Right lobe of liver (tissue), 6 donors: ENCODE measurements around the gene TMEM151B. TPM values are rescaled to one million over a fixed set of nuclear protein-coding genes. Genes with fewer than 3 reads are reported as not detected.

Experiments used
- ATAC-seq, 4 donors: fragments of 200-7000 bp; cut with Tn5 transposase; one replicate each; pipeline ENCODE4 v1.9.1; 2020; ENCODE audit warnings: mild to moderate bottlenecking in 4 of 4, moderate library complexity in 4 of 4
- DNase-seq, 3 donors: peaks; one replicate each; pipeline ENCODE4 v3.0.0-alpha.2; 2020
- H3K27ac ChIP-seq, 3 donors: fragments of 200-600 bp; one replicate each; pipeline ENCODE4 v1.8.0; 2022
- H3K27me3 ChIP-seq, 2 donors: fragments of 200-600 bp; one replicate each; pipeline ENCODE4 v1.8.0; 2022
- H3K36me3 ChIP-seq, 4 donors: fragments of 200-600 bp; sonication (generic) in 1 of 4; one replicate each; pipeline versions ENCODE4 v1.5.1 to v1.8.0; 2017 to 2022; ENCODE audit warnings: control low read depth in 1 of 4
- H3K4me1 ChIP-seq, 4 donors: fragments of 200-600 bp; sonication (generic) in 1 of 4; one replicate each; pipeline versions ENCODE4 v1.5.1 to v1.8.0; 2017 to 2022; ENCODE audit warnings: control low read depth in 1 of 4
- H3K4me3 ChIP-seq, 3 donors: fragments of 200-600 bp; one replicate each; pipeline ENCODE4 v1.8.0; 2022
- H3K9me3 ChIP-seq, 4 donors: fragments of 200-600 bp; sonication (generic) in 1 of 4; one replicate each; pipeline versions ENCODE4 v1.5.1 to v1.8.0; 2017 to 2022; ENCODE audit warnings: control low read depth in 1 of 4
- POLR2A ChIP-seq: fragments of 450-650 bp; IDR thresholded peaks from one replicate; pipeline ENCODE4 v1.6.1; 2017; ENCODE audit warnings: antibody characterized with exemption, mild to moderate bottlenecking
- WGBS: methylation state at CpG from one replicate; pipeline ENCODE4 v1.1.6; 2018; ENCODE audit warnings: low coverage, low lambda C conversion rate; ENCODE audit not compliant: insufficient coverage; ENCODE audit errors: missing lambda C conversion rate; 5-methylcytosine and 5-hydroxymethylcytosine counted together
- intact Hi-C, 2 donors: fragments of 100-400 bp; cut with DNase I; formaldehyde crosslinking; loops; one replicate each; pipeline versions ENCODE4 v1.11.2 to v1.14.1; 2022
- total RNA-seq, 6 experiments: library from RNA; depleted of rRNA in 2 of 6; stranded (reverse); fragments of >200 nt in 2 of 6; fragmentation: NEBNext Ultra II Directional in 3 of 6; extraction: Animal tissue kit (Norgen Biotek cat#: 25700) in 3 of 6; gene quantifications; one replicate each; pipeline versions ENCODE4 v1.1.0 to v1.2.4, GENCODE V29; 2016 to 2023
- TF ChIP-seq, protein P1 (sequence below), 4 donors: fragments of 200-600 bp in 3 of 4; fragments of 450-650 bp in 1 of 4; IDR thresholded peaks; one replicate each; pipeline versions ENCODE4 v1.5.1 to v1.8.0; 2016 to 2022; ENCODE audit warnings: antibody characterized with exemption in 4 of 4, mild to moderate bottlenecking in 2 of 4
- donor health status: DM: no; HTN: yes; CAD: no.
- donor health status: DM: no; HTN: no; CAD: no.
- donor health status: DM: no; HTN: no; CAD: no.
- donor health status: DM: no; HTN: yes; CAD: no.
- donor health status: DM: no; HTN: yes; CAD: no.

The TMEM151B gene
- total RNA-seq, 6 experiments from 2014 or later = not detected

DNA sequence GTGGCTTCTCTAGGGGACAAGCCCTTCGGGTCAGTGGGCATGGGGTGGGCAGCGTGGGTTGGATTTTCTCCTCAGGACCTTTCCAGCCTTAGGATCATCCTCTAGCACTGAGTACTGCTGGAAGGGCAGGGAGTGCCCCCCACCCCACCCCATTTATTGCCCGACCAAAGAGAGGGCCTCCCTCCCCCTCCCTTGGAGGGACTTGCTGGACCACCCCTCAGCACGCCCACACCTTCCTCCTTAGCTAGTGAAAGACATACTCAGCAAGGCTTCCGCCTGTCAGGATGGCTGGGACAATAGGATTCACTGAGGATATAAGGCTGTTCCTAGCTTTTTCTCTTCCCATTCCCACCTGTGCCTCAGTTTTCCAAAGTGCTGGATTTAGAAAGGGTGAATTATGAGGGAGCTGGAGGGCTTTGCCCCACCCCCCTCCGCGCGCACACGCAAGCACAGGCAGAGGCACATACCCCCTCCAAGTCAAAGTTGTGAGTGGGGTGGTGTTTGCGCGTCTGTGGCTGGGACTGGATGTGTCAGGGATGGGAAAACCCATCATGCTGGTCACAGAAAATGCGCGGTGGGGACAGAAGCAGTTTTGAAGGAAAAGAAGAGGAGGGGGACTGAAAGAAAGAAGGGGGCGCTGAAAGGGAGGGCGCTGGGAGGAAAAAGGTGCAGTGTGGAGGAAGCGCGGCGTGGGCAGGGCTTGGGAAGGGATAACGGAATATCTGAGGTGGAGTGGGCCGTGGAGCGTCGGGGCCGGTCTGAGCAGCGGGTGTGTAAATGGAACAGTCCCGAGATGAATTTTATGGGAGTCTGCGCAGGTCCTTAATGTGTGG, 47.5 kb upstream of the TMEM151B start:
- Histone ChIP-seq H3K36me3 (no peaks in the 10 kb centered on the region), H3K27ac (peak overlapping the region; percentile 75 to 80 (median 78)), H3K27me3 (no peaks in the 10 kb centered on the region), H3K4me1 (peaks cover 6 to 85% (median 39%) of the 10 kb centered on the region in 4 donors), H3K9me3 (no peaks in the 10 kb centered on the region), H3K4me3 (peak overlapping the region; percentile 70 to 80 (median 70))
- intact Hi-C loops = no loop called here
- TF ChIP-seq, protein P1, sequence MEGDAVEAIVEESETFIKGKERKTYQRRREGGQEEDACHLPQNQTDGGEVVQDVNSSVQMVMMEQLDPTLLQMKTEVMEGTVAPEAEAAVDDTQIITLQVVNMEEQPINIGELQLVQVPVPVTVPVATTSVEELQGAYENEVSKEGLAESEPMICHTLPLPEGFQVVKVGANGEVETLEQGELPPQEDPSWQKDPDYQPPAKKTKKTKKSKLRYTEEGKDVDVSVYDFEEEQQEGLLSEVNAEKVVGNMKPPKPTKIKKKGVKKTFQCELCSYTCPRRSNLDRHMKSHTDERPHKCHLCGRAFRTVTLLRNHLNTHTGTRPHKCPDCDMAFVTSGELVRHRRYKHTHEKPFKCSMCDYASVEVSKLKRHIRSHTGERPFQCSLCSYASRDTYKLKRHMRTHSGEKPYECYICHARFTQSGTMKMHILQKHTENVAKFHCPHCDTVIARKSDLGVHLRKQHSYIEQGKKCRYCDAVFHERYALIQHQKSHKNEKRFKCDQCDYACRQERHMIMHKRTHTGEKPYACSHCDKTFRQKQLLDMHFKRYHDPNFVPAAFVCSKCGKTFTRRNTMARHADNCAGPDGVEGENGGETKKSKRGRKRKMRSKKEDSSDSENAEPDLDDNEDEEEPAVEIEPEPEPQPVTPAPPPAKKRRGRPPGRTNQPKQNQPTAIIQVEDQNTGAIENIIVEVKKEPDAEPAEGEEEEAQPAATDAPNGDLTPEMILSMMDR (IDR thresholded peaks at IDR 0.05) = no peak
- TF ChIP-seq POLR2A = no peak
- DNase-seq (no peak), ATAC-seq (no peak)
- 30% methylated on average over 20 of the region's 26 CpGs for whole genome bisulfite sequencing

DNA sequence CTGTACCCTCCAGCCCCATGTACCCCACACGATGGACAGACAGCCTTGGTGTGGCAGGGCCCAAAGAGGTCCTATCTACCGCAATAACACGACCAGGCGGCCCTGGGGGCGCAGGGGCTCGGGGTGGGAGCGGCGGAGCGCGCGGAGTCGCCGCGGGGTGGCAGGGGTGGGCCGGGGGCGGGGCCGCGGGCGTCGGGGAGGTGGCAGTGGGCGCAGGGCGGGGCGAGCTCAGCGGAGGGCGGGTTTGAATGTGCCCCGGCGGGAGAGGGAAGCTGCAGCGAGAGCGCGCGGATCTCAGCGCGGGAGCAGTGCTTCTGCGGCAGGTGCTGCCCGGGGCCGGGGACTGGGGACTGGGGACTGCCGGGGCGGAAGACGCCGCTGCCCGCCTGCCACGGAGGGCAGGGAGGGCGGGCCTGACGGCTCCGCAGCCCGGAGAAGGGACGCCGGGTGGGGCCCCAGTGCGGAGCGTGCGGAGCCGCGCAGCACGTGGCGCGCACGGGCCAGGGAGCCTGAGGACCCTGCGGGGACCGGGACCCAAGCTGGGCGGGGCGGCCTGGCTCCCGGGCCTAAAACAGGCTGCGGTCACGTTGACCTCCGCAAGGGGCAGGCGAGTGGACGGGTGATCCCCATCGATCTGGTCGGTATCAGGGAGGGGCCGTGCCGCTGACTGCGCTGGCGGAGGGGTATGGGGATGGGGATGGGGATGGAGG, 46.8 kb upstream of the TMEM151B start, which contains the start of gene SLC29A1:
SLC29A1 (plus strand) TSS at position 277 of the 710 bp plus-strand sequence. CDS start 3,719 bp downstream, outside the sequence.
- Histone ChIP-seq H3K9me3 (no peaks in the 10 kb centered on the region), H3K27me3 (no peaks in the 10 kb centered on the region), H3K4me3 (peak within 1 kb of the TSS; percentile 70 to 80 (median 70)), H3K27ac (peak within 1 kb of the TSS; percentile 67 to 80 (median 78)), H3K4me1 (peaks cover 0 to 85% (median 36%) of the 10 kb centered on the region in 4 donors), H3K36me3 (no peaks in the 10 kb centered on the region)
- intact Hi-C loops = no loop called here
- TF ChIP-seq, protein P1 (IDR thresholded peaks at IDR 0.05) = peak; percentile 26 to 39 (median 26)
- TF ChIP-seq POLR2A = peak; percentile 41
- ATAC-seq = peak; percentile 27 to 62 (median 52)
- DNase-seq = peak; percentile 86 to 90 (median 88)
- WGBS = 0% methylated on average over 8 of the region's 73 CpGs

DNA sequence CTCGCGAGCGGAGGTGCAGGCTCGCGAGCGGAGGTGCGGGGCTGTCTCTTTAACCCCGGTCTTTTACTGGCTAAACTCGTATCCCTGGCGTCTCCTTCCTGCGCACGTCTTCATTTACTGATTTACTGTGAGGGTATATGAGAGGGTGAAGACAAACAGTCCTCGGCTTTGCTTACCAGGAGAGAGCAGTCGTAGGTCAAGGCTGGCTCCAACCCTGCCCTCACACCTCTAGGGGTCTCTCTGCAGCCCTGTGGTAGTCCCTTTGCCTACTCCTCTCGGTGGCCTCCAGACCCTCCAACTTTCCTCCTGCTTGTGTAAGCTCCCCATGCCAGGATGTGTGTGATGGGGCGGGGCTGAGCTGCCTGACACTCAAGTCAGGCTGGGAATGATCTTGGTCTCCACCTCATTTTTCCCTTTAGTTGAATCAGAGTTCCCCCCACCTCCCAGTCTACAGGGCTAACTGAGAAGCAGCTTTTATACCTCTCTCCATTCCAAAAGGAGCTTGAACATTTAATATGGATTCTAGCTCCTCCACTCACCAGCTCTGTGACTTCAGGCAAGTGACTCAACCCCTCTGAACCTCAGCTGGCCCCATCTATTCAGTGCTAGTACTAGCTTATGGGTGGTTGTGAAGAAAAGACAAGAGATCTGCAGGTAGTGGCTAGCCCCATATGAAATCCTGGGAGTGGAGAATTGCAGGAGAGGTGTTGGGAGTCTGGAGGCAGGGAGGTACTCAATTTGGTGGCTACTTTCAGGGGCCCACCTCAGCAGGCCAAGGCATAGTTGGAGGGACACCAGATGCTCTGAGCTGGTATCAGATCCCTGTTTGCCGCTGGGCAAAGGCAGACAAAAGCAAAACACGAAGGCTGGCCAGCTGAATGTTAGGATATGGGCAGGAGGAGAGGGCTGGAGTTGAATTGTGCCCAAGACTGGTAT, 46.0 kb upstream of the TMEM151B start:
- no peak for DNase-seq
- peaks cover 0 to 87% (median 35%) of the 10 kb centered on the region in 4 donors for H3K4me1 ChIP-seq
- 5% methylated on average over 10 of the region's 18 CpGs for WGBS
- TF ChIP-seq POLR2A = no peak
- TF ChIP-seq, protein P1 (IDR thresholded peaks at IDR 0.05) = peak in 1 of 4 donors; percentile 4
- no peaks in the 10 kb centered on the region for H3K9me3 ChIP-seq
- intact Hi-C loops = no loop called here
- no peaks in the 10 kb centered on the region for H3K27me3 ChIP-seq
- H3K36me3 ChIP-seq = no peaks in the 10 kb centered on the region
- peak overlapping the region; percentile 70 to 80 (median 70) for H3K4me3 ChIP-seq
- no peak for ATAC-seq
- peak overlapping the region in 2 of 3 donors; percentile 67 to 78 for H3K27ac ChIP-seq

DNA sequence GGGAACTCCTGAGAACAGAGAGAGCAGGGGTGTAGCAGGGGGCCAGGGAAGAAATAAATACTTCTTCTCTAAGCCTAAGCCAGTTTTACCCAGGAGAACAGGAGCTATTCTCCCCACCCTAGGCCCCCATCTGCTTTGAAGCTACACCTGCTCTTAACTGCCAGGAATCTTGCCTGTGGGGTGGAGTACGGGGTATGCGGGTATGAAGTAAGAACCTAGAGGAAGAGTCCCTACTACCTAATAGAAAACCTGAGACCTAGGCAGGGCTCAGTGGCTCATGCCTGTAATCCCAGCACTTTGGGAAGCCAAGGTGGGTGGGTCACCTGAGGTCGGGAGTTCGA, 45.3 kb upstream of the TMEM151B start:
- WGBS = 54% methylated on average over 2 of the region's 4 CpGs
- Histone ChIP-seq H3K27ac (peak overlapping the region in 1 of 3 donors; percentile 77), H3K36me3 (no peaks in the 10 kb centered on the region), H3K27me3 (no peaks in the 10 kb centered on the region), H3K4me1 (peaks cover 0 to 91% (median 37%) of the 10 kb centered on the region in 4 donors), H3K4me3 (peak overlapping the region in 1 of 3 donors; percentile 80), H3K9me3 (no peaks in the 10 kb centered on the region)
- TF ChIP-seq POLR2A = no peak
- TF ChIP-seq, protein P1 (IDR thresholded peaks at IDR 0.05) = no peak
- ATAC-seq = no peak
- DNase-seq = no peak
- intact Hi-C loops = no loop called here
